IMR-90 (cell line): Measurements from ENCODE around the gene RPL10. TPM values are rescaled to one million over a fixed set of nuclear protein-coding genes. Genes with fewer than 3 reads are reported as not detected.
A peak's percentile ranks its signal among the peaks of the same experiment; 100 is the strongest.
"Not testable (repeated sequence)": the region's sequence is repeated elsewhere in the genome, so short reads cannot be mapped to it uniquely, and the experiment has no call there.

Experiments used
- ATAC-seq: fragments of 200-7000 bp; cut with Tn5 transposase; 2 replicates; pipeline ENCODE4 v1.9.1; 2020; ENCODE audit warnings: low read depth, mild to moderate bottlenecking, moderate library complexity
- BruUV-seq: library from RNA; stranded (reverse); fragments of 400-500 nt; replicated peaks from 2 replicates; lab custom pipeline; 2021; lab: Mats Ljungman, UMichigan
- CTCF ChIA-PET: fragments of 300-600 bp; formaldehyde crosslinking; extraction: SDS; loops from one replicate; lab custom pipeline; 2021; ENCODE audit warnings: antibody characterized with exemption; lab: Yijun Ruan, JAX
- POLR2A ChIA-PET: fragments of 300-600 bp; sonication (Branson Sonifier 250); formaldehyde crosslinking; loops from one replicate; lab custom pipeline; 2022; ENCODE audit warnings: antibody characterized with exemption; ENCODE audit not compliant: unreplicated experiment; lab: Charles Lee
- DNase-seq: peaks from one replicate; pipeline ENCODE4 v3.0.0; 2013
- H2AFZ ChIP-seq: replicated peaks from 2 replicates; pipeline ENCODE3; 2013; ENCODE audit warnings: low read length, mild to moderate bottlenecking; ENCODE audit not compliant: poor library complexity
- H2AK5ac ChIP-seq: 2 replicates; pipeline ENCODE4 v1.6.1; 2013; ENCODE audit warnings: low read depth, low read length, inconsistent platforms
- H2AK9ac ChIP-seq: replicated peaks from 2 replicates; pipeline ENCODE3; 2013; ENCODE audit warnings: mild to moderate bottlenecking, low read depth, low read length, moderate library complexity; ENCODE audit not compliant: poor library complexity
- H2BK120ac ChIP-seq: 2 replicates; pipeline ENCODE4 v1.6.1; 2013; ENCODE audit warnings: low read depth, low read length, inconsistent platforms
- H2BK15ac ChIP-seq: 3 replicates; pipeline ENCODE4 v1.6.1; 2013; ENCODE audit warnings: low read depth, low read length, inconsistent platforms
- H2BK20ac ChIP-seq: 2 replicates; pipeline ENCODE4 v1.6.1; 2013; ENCODE audit warnings: low read depth, mild to moderate bottlenecking, inconsistent platforms, low read length, moderate library complexity
- H2BK5ac ChIP-seq: 2 replicates; pipeline ENCODE4 v1.6.1; 2013; ENCODE audit warnings: mild to moderate bottlenecking, low read depth, low read length, inconsistent platforms; ENCODE audit not compliant: poor library complexity, severe bottlenecking
- H3K14ac ChIP-seq: replicated peaks from 2 replicates; pipeline ENCODE4 v1.6.1; 2013; ENCODE audit warnings: low read depth, low read length, inconsistent platforms
- H3K18ac ChIP-seq: 2 replicates; pipeline ENCODE4 v1.6.1; 2013; ENCODE audit warnings: low read depth, low read length, control low read depth
- H3K23ac ChIP-seq: 2 replicates; pipeline ENCODE4 v1.6.1; 2013; ENCODE audit warnings: low read depth, low read length, inconsistent platforms
- H3K27ac ChIP-seq: 2 replicates; pipeline ENCODE4 v1.5.1; 2013; ENCODE audit warnings: mild to moderate bottlenecking, control low read depth, low read length; ENCODE audit not compliant: insufficient read depth
- H3K27me3 ChIP-seq: 2 replicates; pipeline ENCODE4 v1.6.1; 2013; ENCODE audit warnings: low read length; ENCODE audit not compliant: control insufficient read depth, insufficient read depth
- H3K36me3 ChIP-seq: 2 replicates; pipeline ENCODE4 v1.6.1; 2013; ENCODE audit warnings: low read length, mixed read lengths; ENCODE audit not compliant: control insufficient read depth, insufficient read depth
- H3K4ac ChIP-seq: 2 replicates; pipeline ENCODE4 v1.6.1; 2013; ENCODE audit warnings: low read depth, low read length, inconsistent platforms
- H3K4me1 ChIP-seq: 2 replicates; pipeline ENCODE4 v1.6.1; 2013; ENCODE audit warnings: low read length, mixed read lengths; ENCODE audit not compliant: control insufficient read depth, insufficient read depth
- H3K4me2 ChIP-seq: 2 replicates; pipeline ENCODE4 v1.6.1; 2013; ENCODE audit warnings: low read depth, mild to moderate bottlenecking, control low read depth, low read length, moderate library complexity
- H3K4me3 ChIP-seq: 2 replicates; pipeline ENCODE4 v1.5.1; 2013; ENCODE audit warnings: low read depth, mild to moderate bottlenecking, control low read depth, low read length, moderate library complexity; ENCODE audit not compliant: insufficient read depth
- H3K56ac ChIP-seq: 2 replicates; pipeline ENCODE4 v1.6.1; 2013; ENCODE audit warnings: low read length, inconsistent platforms; ENCODE audit not compliant: insufficient read depth; ENCODE audit errors: extremely low read depth
- H3K79me1 ChIP-seq, 2 experiments: 2 replicates each; pipeline ENCODE4 v1.6.1; 2013; ENCODE audit warnings: low read length in 2 of 2, inconsistent platforms in 1 of 2, low read depth in 1 of 2
- H3K9ac ChIP-seq: 2 replicates; pipeline ENCODE4 v1.6.1; 2013; ENCODE audit warnings: low read depth, low read length, control low read depth
- H3K9me1 ChIP-seq: 2 replicates; pipeline ENCODE4 v1.6.1; 2013; ENCODE audit warnings: low read length, inconsistent platforms; ENCODE audit not compliant: insufficient read depth
- H3K9me3 ChIP-seq: 2 replicates; pipeline ENCODE4 v1.6.1; 2013; ENCODE audit warnings: low read length; ENCODE audit not compliant: control insufficient read depth, insufficient read depth
- H4K20me1 ChIP-seq: 2 replicates; pipeline ENCODE4 v1.6.1; 2013; ENCODE audit warnings: low read length, inconsistent platforms; ENCODE audit not compliant: insufficient read depth
- H4K5ac ChIP-seq: 2 replicates; pipeline ENCODE4 v1.6.1; 2013; ENCODE audit warnings: mild to moderate bottlenecking, low read depth, low read length, control low read depth
- H4K8ac ChIP-seq, 2 experiments: 2 replicates each; pipeline ENCODE4 v1.6.1; 2013; ENCODE audit warnings: low read depth in 2 of 2, low read length in 2 of 2, control low read depth in 1 of 2, inconsistent platforms in 1 of 2
- H4K91ac ChIP-seq: 2 replicates; pipeline ENCODE4 v1.6.1; 2013; ENCODE audit warnings: low read depth, low read length, inconsistent platforms; ENCODE audit not compliant: insufficient read depth
- CHD1 ChIP-seq: IDR thresholded peaks from 2 replicates; pipeline ENCODE4 v1.6.1; 2012; ENCODE audit warnings: low read depth, low read length, improper control_type of control experiment
- POLR2A ChIP-seq: IDR thresholded peaks from 2 replicates; pipeline ENCODE4 v1.6.1; 2012; ENCODE audit warnings: mild to moderate bottlenecking, low read depth, low read length
- WGBS, 2 experiments: methylation state at CpG; one replicate each; pipeline versions ENCODE4 v1.1.5 to v1.1.7; 2013; ENCODE audit warnings: missing lambda C conversion rate in 2 of 2; ENCODE audit not compliant: insufficient read length in 1 of 2; ENCODE audit errors: extremely low coverage in 2 of 2; 5-methylcytosine and 5-hydroxymethylcytosine counted together
- dilution Hi-C: fragments of 300-500 bp; cut with HindIII; formaldehyde crosslinking; loops from one replicate; pipeline ENCODE4 v1.14.3; 2018; ENCODE audit warnings: low sequenced_read_pairs; ENCODE audit not compliant: unreplicated experiment
- in situ Hi-C: fragments of 300-500 bp; cut with MboI; formaldehyde crosslinking; loops from 3 replicates; pipeline ENCODE4 v1.14.3; 2019; ENCODE audit warnings: low sequenced_read_pairs, inconsistent platforms, mixed read lengths
- intact Hi-C: fragments of 100-400 bp; cut with micrococcal nuclease; formaldehyde crosslinking; loops from 2 replicates; pipeline ENCODE4 v1.10.0; 2022
- polyA plus RNA-seq, 3 experiments: library from polyadenylated mRNA; depleted of rRNA; stranded (reverse); fragments of >200 nt; gene quantifications; 2 replicates each; pipeline ENCODE4 v1.2.3, GENCODE V29; 2012; ENCODE audit warnings: low replicate concordance in 1 of 3
- total RNA-seq: library from RNA; depleted of rRNA; stranded (reverse); fragments of >200 nt; gene quantifications from 2 replicates; pipeline ENCODE4 v1.2.3, GENCODE V29; 2012

Gene RPL10
- total and polyA plus RNA-seq, 2 of the 4 experiments (the other 2 are of a cell fraction): 1,582 to 7,467 TPM

DNA sequence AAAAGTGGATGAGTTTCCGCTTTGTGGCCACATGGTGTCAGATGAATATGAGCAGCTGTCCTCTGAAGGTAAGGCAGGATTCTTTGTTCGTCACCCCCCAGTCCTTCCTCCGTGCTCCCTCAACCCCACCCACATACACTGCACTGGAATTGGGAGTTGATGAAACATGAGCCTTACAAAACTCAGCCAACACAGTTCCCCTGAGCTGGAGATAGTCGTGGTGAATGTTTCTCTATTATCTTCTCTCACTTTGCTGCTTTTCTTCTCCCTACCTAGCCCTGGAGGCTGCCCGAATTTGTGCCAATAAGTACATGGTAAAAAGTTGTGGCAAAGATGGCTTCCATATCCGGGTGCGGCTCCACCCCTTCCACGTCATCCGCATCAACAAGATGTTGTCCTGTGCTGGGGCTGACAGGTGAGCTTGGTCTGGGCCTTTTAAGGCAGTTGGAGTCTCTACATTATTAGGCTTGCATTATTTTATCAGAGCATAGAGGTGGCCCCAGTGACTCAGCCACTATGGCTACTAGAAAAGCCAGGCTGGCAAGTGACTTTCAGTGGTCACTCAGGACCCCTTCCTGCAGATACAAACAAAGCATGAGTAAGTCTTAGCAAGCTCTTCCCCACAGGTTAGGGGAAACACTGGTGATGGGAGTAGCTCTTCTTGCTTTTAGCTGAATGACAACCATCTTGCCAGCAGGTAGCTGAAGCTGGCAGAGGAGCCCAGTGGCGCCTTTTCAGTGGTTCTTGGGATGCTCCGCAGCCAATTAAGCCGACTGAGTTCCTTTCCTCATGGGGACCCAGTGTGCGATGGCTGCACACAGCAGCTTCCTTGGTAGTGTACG lies 1.6 kb downstream of the RPL10 start:
- H3K23ac ChIP-seq: 0 out of 2 replicates have a peak overlapping the region, but pooled peaks have one; percentile 31
- H2BK5ac ChIP-seq: peak overlapping the region; percentile 89
- peak overlapping the region; percentile 74 for H3K4ac ChIP-seq
- H4K91ac ChIP-seq: peak overlapping the region; percentile 85
- ATAC-seq (no peak), DNase-seq (no peak)
- H3K36me3 ChIP-seq: peaks cover 21% of the 10 kb centered on the region
- peak overlapping the region; percentile 91 for H3K27ac ChIP-seq
- H3K79me1 ChIP-seq: peaks cover 4 to 24% of the 10 kb centered on the region in 2 experiments; a peak in 3 of 4 replicates
- peak overlapping the region; percentile 17 for H2AFZ ChIP-seq
- no peak overlapping the region for H2BK20ac ChIP-seq
- H3K27me3 ChIP-seq: no peaks in the 10 kb centered on the region
- dilution Hi-C loops (no loop called here), in situ Hi-C loops (no loop called here), intact Hi-C loops (no loop called here)
- H2AK5ac ChIP-seq: peak overlapping the region; percentile 91
- H3K4me1 ChIP-seq: 0 out of 2 replicates have a peak, but pooled peaks cover 2% of the 10 kb centered on the region
- no CpG with 5 or more reads among the region's 14 CpGs for WGBS, 2 experiments
- H3K9me1 ChIP-seq: no peaks in the 10 kb centered on the region
- peak; percentile 36; the same call in 1 of the 2 replicates for TF ChIP-seq CHD1
- no peak for TF ChIP-seq POLR2A
- H3K18ac ChIP-seq: no peak overlapping the region
- no peak overlapping the region for H2BK15ac ChIP-seq
- peaks cover 44% of the 10 kb centered on the region for H4K20me1 ChIP-seq
- ChIA-PET CTCF (interaction anchor here (1.2 kb wide), 1 partner anchor 141 kb away, joined by 3 read pairs; no protein-coding TSS in a partner anchor), POLR2A (interaction anchor here (1.1 kb wide), 1 partner anchor 132 kb away, joined by 3 read pairs; no protein-coding TSS in a partner anchor)
- BruUV-seq: no TSS peak
- no peak overlapping the region for H4K5ac ChIP-seq
- H3K9me3 ChIP-seq: no peaks in the 10 kb centered on the region
- peak overlapping the region; percentile 99 for H3K14ac ChIP-seq
- H2BK120ac ChIP-seq: no peak overlapping the region
- H3K56ac ChIP-seq: peak overlapping the region; percentile 79
- H2AK9ac ChIP-seq: peak overlapping the region; percentile 96
- peak overlapping the region; percentile 70 to 85; a peak in 3 of 4 replicates for H4K8ac ChIP-seq
- peak overlapping the region; percentile 93 for H3K4me2 ChIP-seq
- peak overlapping the region; percentile 97 for H3K9ac ChIP-seq
- peak overlapping the region; percentile 64 for H3K4me3 ChIP-seq

DNA sequence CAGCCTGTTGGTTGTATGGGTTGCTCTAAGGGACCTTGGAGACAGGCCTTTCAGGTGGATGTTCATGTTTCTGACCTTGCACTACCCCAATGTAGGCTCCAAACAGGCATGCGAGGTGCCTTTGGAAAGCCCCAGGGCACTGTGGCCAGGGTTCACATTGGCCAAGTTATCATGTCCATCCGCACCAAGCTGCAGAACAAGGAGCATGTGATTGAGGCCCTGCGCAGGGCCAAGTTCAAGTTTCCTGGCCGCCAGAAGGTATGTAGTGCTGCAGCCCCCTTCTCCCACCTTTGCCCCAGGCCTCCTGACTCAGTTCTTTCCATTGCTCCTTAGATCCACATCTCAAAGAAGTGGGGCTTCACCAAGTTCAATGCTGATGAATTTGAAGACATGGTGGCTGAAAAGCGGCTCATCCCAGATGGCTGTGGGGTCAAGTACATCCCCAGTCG lies 2.2 kb downstream of the RPL10 start:
- H2AK5ac ChIP-seq, H4K91ac ChIP-seq, in situ Hi-C loops, H3K27me3 ChIP-seq, DNase-seq, H3K4me3 ChIP-seq, H2BK20ac ChIP-seq, ATAC-seq, POLR2A ChIA-PET, H3K18ac ChIP-seq, H3K9ac ChIP-seq, H3K27ac ChIP-seq, BruUV-seq, H2BK5ac ChIP-seq, H3K4me1 ChIP-seq, dilution Hi-C loops, H2AK9ac ChIP-seq, H3K9me1 ChIP-seq, H3K56ac ChIP-seq, H2BK15ac ChIP-seq, H4K5ac ChIP-seq, H4K8ac ChIP-seq, H3K4ac ChIP-seq, H3K9me3 ChIP-seq, CTCF ChIA-PET, H2AFZ ChIP-seq, intact Hi-C loops, H3K4me2 ChIP-seq, H2BK120ac ChIP-seq, H3K23ac ChIP-seq: not testable (repeated sequence)
- no CpG with 5 or more reads among the region's 6 CpGs for WGBS, 2 experiments
- peak overlapping the region; percentile 15; the same call in 1 of the 2 replicates for H3K14ac ChIP-seq
- peaks cover 4 to 24% of the 10 kb centered on the region in 2 experiments; a peak in 3 of 4 replicates for H3K79me1 ChIP-seq
- H3K36me3 ChIP-seq: peaks cover 21% of the 10 kb centered on the region
- peaks cover 44% of the 10 kb centered on the region for H4K20me1 ChIP-seq
